Activated T-helper 1 cell treated with anti-CD3 and anti-CD28 coated beads, Interleukin-12 subunit alpha, Interleukin-12 subunit beta, Interleukin-2, Interleukin-4 antibody, amounts not matched to agents 30 ng/mL and 10 ng/mL and 1 ng/mL, durations not matched to agents 14 hours and 24 hours and 36 hours (primary cell): ENCODE data around the gene MORC4. TPM values are rescaled to one million over a fixed set of nuclear protein-coding genes. Genes with fewer than 3 reads are reported as not detected.

Source experiments
- DNase-seq: peaks from one replicate; pipeline ENCODE4 v3.0.0; 2021; ENCODE audit warnings: low spot score
- H3K27ac Mint-ChIP-seq: one replicate; pipeline ENCODE4 v1.8.0; 2021; ENCODE audit warnings: mild to moderate bottlenecking, mixed read lengths
- H3K27me3 Mint-ChIP-seq: one replicate; pipeline ENCODE4 v1.8.0; 2022; ENCODE audit warnings: mild to moderate bottlenecking, moderate library complexity, mixed read lengths; ENCODE audit not compliant: insufficient read depth
- H3K36me3 Mint-ChIP-seq: one replicate; pipeline ENCODE4 v1.8.0; 2021; ENCODE audit warnings: low read depth, mixed read lengths
- H3K4me1 Mint-ChIP-seq: one replicate; pipeline ENCODE4 v1.8.0; 2021; ENCODE audit warnings: low read depth, mixed read lengths
- H3K4me3 Mint-ChIP-seq: one replicate; pipeline ENCODE4 v1.8.0; 2021; ENCODE audit warnings: mild to moderate bottlenecking, moderate library complexity, mixed read lengths
- H3K9me3 Mint-ChIP-seq: one replicate; pipeline ENCODE4 v1.8.0; 2021; ENCODE audit warnings: mixed read lengths
- intact Hi-C: fragments of 100-400 bp; cut with micrococcal nuclease; formaldehyde crosslinking; loops from one replicate; pipeline ENCODE4 v1.15.1; 2024
- total RNA-seq: library from RNA; stranded (reverse); gene quantifications from 2 replicates; pipeline ENCODE4 v1.2.3, GENCODE V29; 2022

The MORC4 gene
- total RNA-seq, 1 donor from 2014 or later = 4.7 TPM

- intact Hi-C loops = no loop called here
- Mint-ChIP-seq H3K27me3 (no peaks in the 10 kb centered on the region), H3K27ac (no peak overlapping the region), H3K4me1 (no peaks in the 10 kb centered on the region), H3K9me3 (no peaks in the 10 kb centered on the region), H3K4me3 (no peak overlapping the region), H3K36me3 (no peaks in the 10 kb centered on the region)
- DNase-seq = no peak
Observed at GRCh38 chrX:106899841-106900240, 100.2 kb downstream of the MORC4 start.

- Mint-ChIP-seq H3K4me3 (no peak overlapping the region), H3K27ac (no peak overlapping the region), H3K27me3 (no peaks in the 10 kb centered on the region), H3K9me3 (no peaks in the 10 kb centered on the region), H3K36me3 (no peaks in the 10 kb centered on the region), H3K4me1 (no peaks in the 10 kb centered on the region)
- no peak for DNase-seq
- intact Hi-C loops = no loop called here
Observed at GRCh38 chrX:106899276-106899675, 100.7 kb downstream of the MORC4 start.

- H3K4me1 Mint-ChIP-seq = no peaks in the 10 kb centered on the region
- no peaks in the 10 kb centered on the region for H3K27me3 Mint-ChIP-seq
- no peak for DNase-seq
- intact Hi-C loops = loop anchor here (1.0 kb wide), 2 partner anchors 55 to 996 kb away; no protein-coding TSS in a partner anchor
- no peak overlapping the region for H3K4me3 Mint-ChIP-seq
- no peaks in the 10 kb centered on the region for H3K9me3 Mint-ChIP-seq
- no peaks in the 10 kb centered on the region for H3K36me3 Mint-ChIP-seq
- H3K27ac Mint-ChIP-seq = no peak overlapping the region
Observed at GRCh38 chrX:106898462-106898861, 101.5 kb downstream of the MORC4 start.

GRCh38 chrX:106897259-106897658, 102.8 kb downstream of the MORC4 start:
- H3K36me3 Mint-ChIP-seq = no peaks in the 10 kb centered on the region
- no peaks in the 10 kb centered on the region for H3K4me1 Mint-ChIP-seq
- intact Hi-C loops = no loop called here
- no peak overlapping the region for H3K27ac Mint-ChIP-seq
- no peaks in the 10 kb centered on the region for H3K27me3 Mint-ChIP-seq
- H3K9me3 Mint-ChIP-seq = no peaks in the 10 kb centered on the region
- no peak for DNase-seq
- no peak overlapping the region for H3K4me3 Mint-ChIP-seq

GRCh38 chrX:106894978-106895452, 105.0 kb downstream of the MORC4 start:
- intact Hi-C loops = loop anchor here (1.0 to 2.0 kb wide), 3 partner anchors 534 to 1178 kb away; partner anchors contain the start of gene NCBP2L
- no peaks in the 10 kb centered on the region for H3K9me3 Mint-ChIP-seq
- no peaks in the 10 kb centered on the region for H3K4me1 Mint-ChIP-seq
- no peak overlapping the region for H3K27ac Mint-ChIP-seq
- no peak overlapping the region for H3K4me3 Mint-ChIP-seq
- H3K27me3 Mint-ChIP-seq = no peaks in the 10 kb centered on the region
- no peaks in the 10 kb centered on the region for H3K36me3 Mint-ChIP-seq
- DNase-seq = no peak

GRCh38 chrX:106894392-106894909, 105.6 kb downstream of the MORC4 start:
- Mint-ChIP-seq H3K27me3 (no peaks in the 10 kb centered on the region), H3K4me1 (no peaks in the 10 kb centered on the region), H3K27ac (no peak overlapping the region), H3K4me3 (no peak overlapping the region), H3K36me3 (no peaks in the 10 kb centered on the region), H3K9me3 (no peaks in the 10 kb centered on the region)
- DNase-seq = peak; percentile 18
- intact Hi-C loops = loop anchor here (1.0 to 2.0 kb wide), 3 partner anchors 535 to 1178 kb away; partner anchors contain the start of gene NCBP2L

GRCh38 chrX:106891762-106892460, 108.1 kb downstream of the MORC4 start:
- Mint-ChIP-seq H3K4me3 (no peak overlapping the region), H3K9me3 (no peaks in the 10 kb centered on the region), H3K36me3 (no peaks in the 10 kb centered on the region), H3K4me1 (no peaks in the 10 kb centered on the region), H3K27ac (no peak overlapping the region), H3K27me3 (no peaks in the 10 kb centered on the region)
- DNase-seq = no peak
- intact Hi-C loops = no loop called here

Other genes starting within 250 kb of the MORC4 start
- gene TBC1D8B, start 197.5 kb downstream of the MORC4 start, total RNA-seq = 0.26 and 0.32 TPM in 2 replicates
- not detected in 2 replicates for gene RIPPLY1, start 96.9 kb downstream of the MORC4 start, total RNA-seq
- not detected in 2 replicates for gene CLDN2, start 79.8 kb downstream of the MORC4 start, total RNA-seq
- gene RBM41, start 118.6 kb upstream of the MORC4 start, total RNA-seq = 15.5 and 16.6 TPM in 2 replicates
- 0.54 and 1.1 TPM in 2 replicates for gene NUP62CL, start 206.2 kb upstream of the MORC4 start, total RNA-seq
- gene DNAAF6, start 206.4 kb upstream of the MORC4 start, total RNA-seq = not detected in 2 replicates